KMS-11 (cell line): ENCODE results near the gene ZNF423.

Experiments used
- H2AFZ ChIP-seq: fragments of 200-600 bp; sonication (generic); 2 replicates; pipeline ENCODE4 v1.6.1; 2016; ENCODE audit warnings: antibody characterized with exemption, mixed run types, low read depth
- H3K27ac ChIP-seq: fragments of 200-600 bp; sonication (generic); 2 replicates; pipeline ENCODE4 v1.6.1; 2016; ENCODE audit warnings: mild to moderate bottlenecking, mixed run types
- H3K27me3 ChIP-seq: fragments of 200-600 bp; sonication (generic); 2 replicates; pipeline ENCODE4 v1.6.1; 2017; ENCODE audit warnings: mild to moderate bottlenecking, low read depth, mixed run types, moderate library complexity; ENCODE audit not compliant: insufficient read depth
- H3K36me3 ChIP-seq: fragments of 200-600 bp; sonication (generic); 2 replicates; pipeline ENCODE4 v1.6.1; 2017; ENCODE audit warnings: mild to moderate bottlenecking, mixed run types; ENCODE audit not compliant: insufficient read depth
- H3K4me1 ChIP-seq: fragments of 200-600 bp; sonication (generic); 2 replicates; pipeline ENCODE4 v1.6.1; 2016; ENCODE audit warnings: mild to moderate bottlenecking, low read depth, mixed run types; ENCODE audit not compliant: poor library complexity, severe bottlenecking
- H3K4me2 ChIP-seq: fragments of 200-600 bp; sonication (generic); 2 replicates; pipeline ENCODE4 v1.7.0; 2016; ENCODE audit warnings: mild to moderate bottlenecking, mixed run types
- H3K4me3 ChIP-seq: fragments of 200-600 bp; sonication (generic); IDR thresholded peaks from 2 replicates; pipeline ENCODE4 v1.6.1; 2017; ENCODE audit warnings: low read depth, low read length, mixed read lengths; ENCODE audit not compliant: insufficient read depth
- H3K79me2 ChIP-seq: fragments of 200-600 bp; sonication (generic); 2 replicates; pipeline ENCODE4 v1.6.1; 2016; ENCODE audit warnings: low read depth, mixed run types; ENCODE audit not compliant: insufficient read depth
- H3K9ac ChIP-seq: fragments of 200-600 bp; sonication (generic); 2 replicates; pipeline ENCODE4 v1.6.1; 2016; ENCODE audit warnings: mild to moderate bottlenecking, mixed run types
- H4K20me1 ChIP-seq: fragments of 200-600 bp; sonication (generic); 2 replicates; pipeline ENCODE4 v1.6.1; 2016; ENCODE audit warnings: mild to moderate bottlenecking, mixed run types; ENCODE audit not compliant: insufficient read depth
- CTCF ChIP-seq: fragments of 200-600 bp; sonication (generic); conservative IDR thresholded peaks from 2 replicates; pipeline ENCODE4 v1.6.1; 2017; ENCODE audit warnings: low read depth, mild to moderate bottlenecking, antibody characterized with exemption, low read length, moderate library complexity, mixed read lengths

ZNF423 gene

GRCh38 chr16:49524947-49525315 is 331.0 kb downstream of the ZNF423 start:
- TF ChIP-seq CTCF: no peak
- Histone ChIP-seq H3K4me3 (no peak overlapping the region), H3K4me2 (no peak overlapping the region)

GRCh38 chr16:49524216-49524946 is 331.5 kb downstream of the ZNF423 start:
- Histone ChIP-seq H3K4me2 (no peak overlapping the region), H3K4me3 (no peak overlapping the region), H3K9ac (no peak overlapping the region), H3K4me1 (no peaks in the 10 kb centered on the region), H3K36me3 (no peaks in the 10 kb centered on the region), H4K20me1 (no peaks in the 10 kb centered on the region), H2AFZ (no peak overlapping the region), H3K79me2 (no peaks in the 10 kb centered on the region), H3K27ac (no peak overlapping the region), H3K27me3 (no peaks in the 10 kb centered on the region)
- no peak for TF ChIP-seq CTCF

More at GRCh38 chr16:49524947-49525315, 331.0 kb downstream of the ZNF423 start:
- H3K79me2 ChIP-seq: no peaks in the 10 kb centered on the region
- no peaks in the 10 kb centered on the region for H3K27me3 ChIP-seq
- H2AFZ ChIP-seq: no peak overlapping the region
- no peaks in the 10 kb centered on the region for H4K20me1 ChIP-seq
- no peaks in the 10 kb centered on the region for H3K36me3 ChIP-seq
- H3K4me1 ChIP-seq: no peaks in the 10 kb centered on the region
- no peak overlapping the region for H3K9ac ChIP-seq
- H3K27ac ChIP-seq: no peak overlapping the region

- Histone ChIP-seq H3K4me1 (no peaks in the 10 kb centered on the region), H3K27ac (no peak overlapping the region), H3K36me3 (no peaks in the 10 kb centered on the region), H2AFZ (no peak overlapping the region), H3K4me3 (no peak overlapping the region), H4K20me1 (no peaks in the 10 kb centered on the region), H3K9ac (no peak overlapping the region), H3K79me2 (no peaks in the 10 kb centered on the region), H3K4me2 (no peak overlapping the region), H3K27me3 (no peaks in the 10 kb centered on the region)
- no peak for TF ChIP-seq CTCF
These were observed 332.3 kb downstream of the ZNF423 start for GRCh38 chr16:49523435-49524159.

- H3K4me2 ChIP-seq: no peak overlapping the region
- no peaks in the 10 kb centered on the region for H3K36me3 ChIP-seq
- no peaks in the 10 kb centered on the region for H3K79me2 ChIP-seq
- H4K20me1 ChIP-seq: no peaks in the 10 kb centered on the region
- no peaks in the 10 kb centered on the region for H3K4me1 ChIP-seq
- H3K9ac ChIP-seq: no peak overlapping the region
- H2AFZ ChIP-seq: no peak overlapping the region
- H3K4me3 ChIP-seq: no peak overlapping the region
- H3K27ac ChIP-seq: no peak overlapping the region
- no peak for TF ChIP-seq CTCF
- no peaks in the 10 kb centered on the region for H3K27me3 ChIP-seq
These were observed 334.1 kb downstream of the ZNF423 start for GRCh38 chr16:49521734-49522325.
